Upper lobe of left lung (tissue), 4 donors: Measurements from ENCODE around the gene SLC25A25.

Source experiments
- POLR2A ChIP-seq, 4 donors: fragments of 450-650 bp; IDR thresholded peaks; one replicate each; pipeline ENCODE4 v1.5.1; 2016 to 2017; ENCODE audit warnings: antibody characterized with exemption in 4 of 4, mild to moderate bottlenecking in 2 of 4
- POLR2AphosphoS5 ChIP-seq, 2 donors: sonication (generic); formaldehyde crosslinking; IDR thresholded peaks; one replicate each; pipeline ENCODE4 v1.5.1; 2017; ENCODE audit warnings: antibody characterized with exemption in 2 of 2
- TF ChIP-seq, protein P1 (sequence below), 6 experiments: fragments of 450-650 bp in 4 of 6; fragments of 200-600 bp in 2 of 6; sonication (generic) in 2 of 6; IDR thresholded peaks; one replicate each; pipeline ENCODE4 v1.5.1; 2016 to 2019; ENCODE audit warnings: antibody characterized with exemption in 6 of 6

DNA sequence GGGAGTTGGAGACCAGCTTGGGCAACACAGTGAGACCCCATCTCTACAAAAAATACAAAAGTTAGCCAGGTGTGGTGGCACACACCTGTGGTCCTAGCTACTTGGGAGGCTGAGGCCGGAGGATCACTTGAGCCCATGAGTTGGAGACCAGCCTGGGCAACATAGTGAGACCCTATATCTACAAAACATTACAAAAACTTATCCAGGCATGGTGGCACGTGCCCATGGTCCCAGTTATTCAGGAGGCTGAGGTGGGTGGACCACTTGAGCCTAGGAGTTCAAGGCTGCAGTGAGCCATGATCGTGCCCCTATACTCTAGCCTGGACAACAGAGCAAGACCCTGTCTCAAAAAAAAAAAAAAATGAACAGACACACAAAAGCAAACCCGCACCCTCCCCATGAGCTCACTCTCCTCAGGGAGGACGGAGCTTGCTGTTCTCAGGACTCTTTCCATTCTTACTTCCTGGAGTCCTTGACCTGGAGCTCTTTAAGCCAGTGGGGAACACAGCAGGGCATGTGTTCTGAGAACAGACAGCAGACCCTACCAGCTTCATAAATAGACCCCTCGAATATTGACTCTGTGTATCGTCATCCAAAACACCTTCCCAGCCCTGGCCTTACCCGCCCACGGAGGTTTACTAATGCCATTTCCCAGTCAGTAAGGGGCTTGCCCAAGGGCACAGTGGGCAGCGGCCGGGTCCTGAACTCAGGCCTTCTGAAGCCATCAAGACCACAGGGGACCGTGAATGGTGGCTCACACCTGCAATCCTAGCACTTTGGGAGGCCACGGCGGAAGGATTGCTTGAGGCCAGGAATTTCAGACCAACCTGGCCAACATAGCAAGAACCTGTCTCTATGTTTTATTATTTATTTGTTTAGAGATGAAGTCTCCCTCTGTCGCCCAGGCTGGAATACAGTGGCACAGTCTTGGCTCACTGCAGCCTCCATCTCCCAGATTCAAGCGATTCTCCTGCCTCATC is 48.4 kb downstream of the SLC25A25 start:
- TF ChIP-seq, protein P1, sequence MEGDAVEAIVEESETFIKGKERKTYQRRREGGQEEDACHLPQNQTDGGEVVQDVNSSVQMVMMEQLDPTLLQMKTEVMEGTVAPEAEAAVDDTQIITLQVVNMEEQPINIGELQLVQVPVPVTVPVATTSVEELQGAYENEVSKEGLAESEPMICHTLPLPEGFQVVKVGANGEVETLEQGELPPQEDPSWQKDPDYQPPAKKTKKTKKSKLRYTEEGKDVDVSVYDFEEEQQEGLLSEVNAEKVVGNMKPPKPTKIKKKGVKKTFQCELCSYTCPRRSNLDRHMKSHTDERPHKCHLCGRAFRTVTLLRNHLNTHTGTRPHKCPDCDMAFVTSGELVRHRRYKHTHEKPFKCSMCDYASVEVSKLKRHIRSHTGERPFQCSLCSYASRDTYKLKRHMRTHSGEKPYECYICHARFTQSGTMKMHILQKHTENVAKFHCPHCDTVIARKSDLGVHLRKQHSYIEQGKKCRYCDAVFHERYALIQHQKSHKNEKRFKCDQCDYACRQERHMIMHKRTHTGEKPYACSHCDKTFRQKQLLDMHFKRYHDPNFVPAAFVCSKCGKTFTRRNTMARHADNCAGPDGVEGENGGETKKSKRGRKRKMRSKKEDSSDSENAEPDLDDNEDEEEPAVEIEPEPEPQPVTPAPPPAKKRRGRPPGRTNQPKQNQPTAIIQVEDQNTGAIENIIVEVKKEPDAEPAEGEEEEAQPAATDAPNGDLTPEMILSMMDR (IDR thresholded peaks at IDR 0.05): no peak
- TF ChIP-seq POLR2A (IDR thresholded peaks at IDR 0.05) (no peak), POLR2AphosphoS5 (IDR thresholded peaks at IDR 0.05) (no peak)
